ENCODE results near the gene FAM149A. TPM values are rescaled to one million over a fixed set of nuclear protein-coding genes. Genes with fewer than 3 reads are reported as not detected.

The FAM149A gene
- total RNA-seq, 1 donor from 2014 or later, result 20.0 TPM

- DNase-seq (ENCODE audit: low spot score), result no peak
Observed at GRCh38 chr4:186158021-186158813, 53.7 kb downstream of the FAM149A start.

- no peak for DNase-seq (ENCODE audit: low spot score)
Observed at GRCh38 chr4:186158966-186159365, 54.5 kb downstream of the FAM149A start.

- DNase-seq (ENCODE audit: low spot score), result no peak
Observed at GRCh38 chr4:186159613-186160012, 55.1 kb downstream of the FAM149A start.

GRCh38 chr4:186161138-186161537 is 56.6 kb downstream of the FAM149A start:
- no peak for DNase-seq (ENCODE audit: low spot score)

- DNase-seq (ENCODE audit: low spot score), result no peak
Observed at GRCh38 chr4:186166852-186167512, 62.5 kb downstream of the FAM149A start.

- no peak for DNase-seq (ENCODE audit: low spot score)
Observed at GRCh38 chr4:186167605-186168004, 63.1 kb downstream of the FAM149A start.

GRCh38 chr4:186168750-186169149 is 64.2 kb downstream of the FAM149A start:
- no peak for DNase-seq (ENCODE audit: low spot score)

GRCh38 chr4:186169333-186169944 is 64.9 kb downstream of the FAM149A start:
- no peak for DNase-seq (ENCODE audit: low spot score)

- DNase-seq (ENCODE audit: low spot score), result no peak
Observed at GRCh38 chr4:186169945-186170802, 65.7 kb downstream of the FAM149A start.

- no peak for DNase-seq (ENCODE audit: low spot score)
Observed at GRCh38 chr4:186170966-186171365, 66.5 kb downstream of the FAM149A start.

- no peak for DNase-seq (ENCODE audit: low spot score)
Observed at GRCh38 chr4:186172546-186172945, 68.0 kb downstream of the FAM149A start.

GRCh38 chr4:186188107-186188506 is 83.6 kb downstream of the FAM149A start:
- DNase-seq (ENCODE audit: low spot score), result no peak

GRCh38 chr4:186189656-186190055 is 85.2 kb downstream of the FAM149A start:
- no peak for DNase-seq (ENCODE audit: low spot score)

- DNase-seq (ENCODE audit: low spot score), result peak; percentile 14
Observed at GRCh38 chr4:186190581-186191199, 86.2 kb downstream of the FAM149A start.

GRCh38 chr4:186191200-186192065 is 86.9 kb downstream of the FAM149A start, which contains the start of gene CYP4V2:
TSS of gene CYP4V2 (plus strand) at chr4:186191567. CDS start at chr4:186191824, 257 bp downstream.
- peak; percentile 79 for DNase-seq (ENCODE audit: low spot score)

GRCh38 chr4:186192066-186192612 is 87.6 kb downstream of the FAM149A start:
- peak; percentile 35 for DNase-seq (ENCODE audit: low spot score)

- no peak for DNase-seq (ENCODE audit: low spot score)
Observed at GRCh38 chr4:186193851-186194250, 89.3 kb downstream of the FAM149A start.

- DNase-seq (ENCODE audit: low spot score), result no peak
Observed at GRCh38 chr4:186196063-186196462, 91.6 kb downstream of the FAM149A start.

- DNase-seq (ENCODE audit: low spot score), result no peak
Observed at GRCh38 chr4:186200516-186200915, 96.0 kb downstream of the FAM149A start.

- DNase-seq (ENCODE audit: low spot score), result no peak
Observed at GRCh38 chr4:186201010-186201409, 96.5 kb downstream of the FAM149A start.
